Adrenal gland (tissue), 12 donors: Measurements from ENCODE around the gene HYI. TPM values are rescaled to one million over a fixed set of nuclear protein-coding genes. Genes with fewer than 3 reads are reported as not detected.

ENCODE experiments used
- DNase-seq, 7 donors: peaks; one replicate each; pipeline ENCODE4 v3.0.0-alpha.2; 2019 to 2020
- H3K27ac ChIP-seq, 5 donors: fragments of 200-600 bp; sonication (generic) in 4 of 5; 1 replicate in 3 of 5; 2 replicates in 2 of 5; pipeline versions ENCODE4 v1.5.1 to v1.8.0; 2016 to 2020; ENCODE audit warnings: mild to moderate bottlenecking in 1 of 5
- H3K27me3 ChIP-seq: fragments of 200-600 bp; 2 replicates; pipeline ENCODE4 v1.8.0; 2021
- H3K36me3 ChIP-seq, 2 donors: fragments of 200-600 bp; replicated peaks in 1 of 2; 1 replicate in 1 of 2; 2 replicates in 1 of 2; pipeline versions ENCODE4 v1.5.1 to v1.8.0; 2018 to 2022
- H3K4me1 ChIP-seq, 2 donors: fragments of 200-600 bp; replicated peaks in 1 of 2; 1 replicate in 1 of 2; 2 replicates in 1 of 2; pipeline versions ENCODE4 v1.5.1 to v1.8.0; 2018 to 2021
- H3K4me3 ChIP-seq, 4 donors: fragments of 200-600 bp; sonication (generic) in 3 of 4; one replicate each; pipeline ENCODE4 v1.5.1; 2016 to 2018
- H3K9me3 ChIP-seq, 3 donors: fragments of 200-600 bp; sonication (generic) in 1 of 3; replicated peaks in 1 of 3; 1 replicate in 2 of 3; 2 replicates in 1 of 3; pipeline versions ENCODE4 v1.5.1 to v1.8.0; 2016 to 2021
- POLR2A ChIP-seq, 2 donors: fragments of 450-650 bp; IDR thresholded peaks; one replicate each; pipeline ENCODE4 v1.6.1; 2017; ENCODE audit warnings: antibody characterized with exemption in 2 of 2, mild to moderate bottlenecking in 2 of 2, moderate library complexity in 1 of 2
- WGBS, 4 donors: extraction: QIAGEN DNeasy Blood & Tissue Kit in 2 of 4; methylation state at CpG; one replicate each; pipeline versions ENCODE4 v1.1.5 to v1.1.7; 2013 to 2017; 5-methylcytosine and 5-hydroxymethylcytosine counted together
- intact Hi-C, 2 donors: fragments of 100-400 bp; cut with DNase I; formaldehyde crosslinking; loops; one replicate each; pipeline versions ENCODE4 v1.14.1 to v1.15.0; 2022 to 2023
- microRNA-seq, 3 donors: library from miRNA; unstranded; fragments of <30 nt; microRNA quantifications; one replicate each; pipeline ENCODE4, GENCODE V29; 2017 to 2020
- polyA plus RNA-seq, 3 donors: library from polyadenylated mRNA; stranded (reverse); fragments of 200-250 nt in 2 of 3; fragments of 350-450 nt in 1 of 3; fragmentation: Illumina TruSeq in 1 of 3; extraction: RNeasy Lipid Tissue Mini Kit (QIAGEN cat#74804) in 1 of 3; gene quantifications; one replicate each; pipeline ENCODE4 v1.2.3, GENCODE V29; 2013 to 2014
- small RNA-seq, 2 donors: library from RNA; depleted of rRNA; stranded (forward); fragments of <200 nt; gene quantifications; one replicate each; pipeline ENCODE3, GENCODE V24; 2016
- total RNA-seq, 9 donors: library from RNA; depleted of rRNA in 4 of 9; stranded (reverse); fragments of >200 nt in 4 of 9; fragments of 120-200 nt in 1 of 9; fragmentation: NEBNext Ultra II Directional in 1 of 9; extraction: Animal tissue kit (Norgen Biotek cat#: 25700) in 1 of 9; gene quantifications; one replicate each; pipeline versions ENCODE4 v1.1.0 to v1.2.4, GENCODE V29; 2013 to 2023
- TF ChIP-seq, protein P1 (sequence below), 6 experiments: fragments of 450-650 bp in 4 of 6; fragments of 200-600 bp in 2 of 6; sonication (generic) in 1 of 6; IDR thresholded peaks; 1 replicate in 5 of 6; 2 replicates in 1 of 6; pipeline versions ENCODE4 v1.5.1 to v1.8.0; 2016 to 2021; ENCODE audit warnings: antibody characterized with exemption in 6 of 6, mild to moderate bottlenecking in 2 of 6, moderate library complexity in 1 of 6
- donor health status: healthy with polysubstance abuse.
- donor health status: Bipolar disorder and iron deficiency.
- donor health status: DM: yes; HTN: yes; CAD: no.
- donor health status: DM: no; HTN: no; CAD: no.
- donor health status: DM: no; HTN: no; CAD: no.
- donor health status: DM: yes; HTN: yes; CAD: no.

The HYI gene
- total and polyA plus RNA-seq, 12 donors = 24.7 to 209 (median 51.9) TPM

DNA sequence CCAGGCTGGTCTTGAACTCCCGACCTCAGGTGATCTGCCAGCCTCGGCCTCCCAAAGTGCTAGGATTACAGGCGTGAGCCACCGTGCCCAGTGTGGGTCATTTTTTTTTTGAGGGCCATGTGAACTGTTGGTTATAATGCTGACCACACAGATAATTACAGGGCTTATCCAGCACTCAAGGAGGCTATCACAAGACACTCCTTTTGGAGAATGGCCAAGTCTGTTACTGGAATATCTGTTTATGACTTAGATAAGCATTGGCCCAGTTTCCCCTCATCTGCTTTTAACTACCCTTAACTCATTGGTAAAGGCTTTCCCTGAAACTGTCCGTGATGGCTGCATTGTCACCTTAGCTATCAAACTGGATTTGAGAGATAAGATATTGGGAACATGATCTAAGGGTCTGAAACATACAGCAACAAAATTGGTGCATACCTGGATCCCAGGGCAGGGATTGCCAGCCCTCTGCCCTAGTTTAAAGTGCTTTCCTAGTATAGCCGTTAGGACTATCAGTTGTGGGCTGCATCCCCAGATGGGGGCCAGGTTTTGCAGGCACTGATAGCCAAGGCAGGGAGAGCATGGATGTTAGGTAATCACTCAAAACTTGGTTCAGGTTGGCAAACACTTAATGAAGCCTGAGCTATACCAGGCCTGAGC lies 48.4 kb downstream of the HYI start:
- Histone ChIP-seq H3K36me3 (peaks cover 0 to 50% of the 10 kb centered on the region in 2 donors), H3K9me3 (no peaks in the 10 kb centered on the region), H3K4me1 (peaks cover 14 to 32% of the 10 kb centered on the region in 2 donors), H3K27me3 (no peaks in the 10 kb centered on the region), H3K4me3 (no peak overlapping the region), H3K27ac (peak overlapping the region in 1 of 5 donors; percentile 21)
- intact Hi-C loops = no loop called here
- WGBS, 4 donors = 75 to 83% (median 78%) methylated on average over 6 of the region's 6 CpGs
- DNase-seq = peak in 2 of 7 donors; percentile 28 to 37
- TF ChIP-seq POLR2A (IDR thresholded peaks at IDR 0.05) = no peak
- TF ChIP-seq, protein P1, sequence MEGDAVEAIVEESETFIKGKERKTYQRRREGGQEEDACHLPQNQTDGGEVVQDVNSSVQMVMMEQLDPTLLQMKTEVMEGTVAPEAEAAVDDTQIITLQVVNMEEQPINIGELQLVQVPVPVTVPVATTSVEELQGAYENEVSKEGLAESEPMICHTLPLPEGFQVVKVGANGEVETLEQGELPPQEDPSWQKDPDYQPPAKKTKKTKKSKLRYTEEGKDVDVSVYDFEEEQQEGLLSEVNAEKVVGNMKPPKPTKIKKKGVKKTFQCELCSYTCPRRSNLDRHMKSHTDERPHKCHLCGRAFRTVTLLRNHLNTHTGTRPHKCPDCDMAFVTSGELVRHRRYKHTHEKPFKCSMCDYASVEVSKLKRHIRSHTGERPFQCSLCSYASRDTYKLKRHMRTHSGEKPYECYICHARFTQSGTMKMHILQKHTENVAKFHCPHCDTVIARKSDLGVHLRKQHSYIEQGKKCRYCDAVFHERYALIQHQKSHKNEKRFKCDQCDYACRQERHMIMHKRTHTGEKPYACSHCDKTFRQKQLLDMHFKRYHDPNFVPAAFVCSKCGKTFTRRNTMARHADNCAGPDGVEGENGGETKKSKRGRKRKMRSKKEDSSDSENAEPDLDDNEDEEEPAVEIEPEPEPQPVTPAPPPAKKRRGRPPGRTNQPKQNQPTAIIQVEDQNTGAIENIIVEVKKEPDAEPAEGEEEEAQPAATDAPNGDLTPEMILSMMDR (IDR thresholded peaks at IDR 0.05) = no peak

DNA sequence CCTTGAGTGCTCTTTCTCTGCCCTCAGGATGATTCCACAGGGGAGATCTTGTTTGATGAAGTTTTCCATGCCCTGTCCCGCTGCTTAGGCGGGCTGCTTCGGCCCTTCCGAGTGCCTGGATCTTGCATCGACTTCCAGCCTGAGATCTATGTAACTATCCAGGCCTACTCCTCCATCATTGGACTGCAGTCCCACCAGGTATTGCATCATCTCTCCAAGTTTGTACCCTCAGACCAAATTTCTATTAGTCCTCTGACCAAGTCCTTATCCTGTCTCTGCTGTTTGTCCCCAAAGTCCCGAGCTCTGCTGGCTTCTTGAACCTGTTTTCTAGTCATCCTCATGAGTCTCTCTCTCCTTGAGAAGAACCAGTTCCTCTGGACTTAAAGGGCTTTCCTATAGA lies 49.4 kb downstream of the HYI start:
- WGBS, 4 donors = 98 to 99% (median 99%) methylated on average over 6 of the region's 6 CpGs
- H3K4me1 ChIP-seq = peaks cover 15 to 35% of the 10 kb centered on the region in 2 donors
- no peak overlapping the region for H3K27ac ChIP-seq
- H3K27me3 ChIP-seq = no peaks in the 10 kb centered on the region
- H3K9me3 ChIP-seq = no peaks in the 10 kb centered on the region
- peaks cover 0 to 50% of the 10 kb centered on the region in 2 donors for H3K36me3 ChIP-seq
- no peak overlapping the region for H3K4me3 ChIP-seq
- intact Hi-C loops = no loop called here
- TF ChIP-seq POLR2A (IDR thresholded peaks at IDR 0.05) = no peak
- TF ChIP-seq, protein P1 (IDR thresholded peaks at IDR 0.05) = no peak
- DNase-seq = no peak

DNA sequence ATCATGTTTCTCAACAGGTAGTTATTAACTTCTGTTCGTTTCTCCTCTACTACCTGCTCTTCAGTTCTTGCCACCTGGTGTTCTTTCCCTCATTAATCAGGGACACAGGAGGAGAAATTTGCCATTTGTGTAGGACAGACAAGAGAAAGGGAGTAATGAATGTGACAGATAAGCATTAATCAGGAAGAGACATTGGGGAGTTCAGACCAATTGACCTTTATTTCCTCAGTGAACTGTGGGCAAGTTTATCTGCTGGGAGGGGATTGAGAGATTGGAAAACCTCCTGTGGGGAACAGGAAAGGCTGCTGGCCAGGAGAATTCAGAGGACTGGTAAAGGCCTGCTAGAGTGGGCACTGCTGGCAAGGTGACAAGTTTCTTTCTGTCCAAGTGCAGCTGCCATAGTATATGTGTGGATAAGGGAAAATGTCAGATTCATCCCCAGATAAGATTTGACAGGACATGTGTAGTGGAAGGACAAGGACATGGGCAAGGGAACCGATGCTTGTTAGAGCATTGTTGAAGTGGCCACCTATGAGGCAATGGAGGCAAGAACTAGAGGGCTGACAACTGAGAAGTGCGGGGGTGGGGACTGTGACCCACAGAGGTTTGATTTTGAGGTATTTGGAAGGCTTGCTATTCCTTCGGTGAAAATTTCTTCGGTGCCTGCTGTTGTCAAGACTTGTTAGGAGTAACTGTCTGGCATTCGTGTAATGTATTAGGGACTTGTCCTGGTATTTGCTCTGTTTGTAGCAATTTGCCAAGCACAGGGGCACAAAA lies 51.5 kb downstream of the HYI start:
- H3K4me3 ChIP-seq = no peak overlapping the region

More for the DNA sequence above, 51.5 kb downstream of the HYI start:
- Histone ChIP-seq H3K27ac (peak overlapping the region in 1 of 5 donors; percentile 20), H3K36me3 (peaks cover 0 to 40% of the 10 kb centered on the region in 2 donors), H3K9me3 (no peaks in the 10 kb centered on the region), H3K4me1 (peaks cover 15 to 35% of the 10 kb centered on the region in 2 donors), H3K27me3 (no peaks in the 10 kb centered on the region)
- DNase-seq = peak in 2 of 7 donors; percentile 23 to 31
- 74 to 80% (median 77%) methylated on average over 6 of the region's 6 CpGs for WGBS, 4 donors
- TF ChIP-seq POLR2A (IDR thresholded peaks at IDR 0.05) = no peak
- TF ChIP-seq, protein P1 (IDR thresholded peaks at IDR 0.05) = no peak
- intact Hi-C loops = no loop called here

Small RNA genes within 50 kb of the gene (microRNA-seq; reads per million reads assigned to microRNA genes)
- gene MIR6735 = 1.3 to 4.2 (median 2.8) reads per million in 3 donors

Small RNA genes within 50 kb of the gene (small RNA-seq; reads per million reads assigned to genes)
- gene MIR6735 = 0 reads per million in 2 donors

Other genes starting within 250 kb of the HYI start
- 1 to 10 TPM in 3 of 9 donors, under 1 TPM in 4, not detected in 2; 0.14 to 2.1 (median 0.89) TPM for gene TMEM125, start 183.9 kb downstream of the HYI start, total RNA-seq
- 1 to 10 TPM in 2 of 3 donors, under 1 TPM in 1; 0.72 to 1.6 (median 1.1) TPM for gene TMEM125, start 183.9 kb downstream of the HYI start, polyA plus RNA-seq
- not detected for gene C1orf210, start 168.3 kb downstream of the HYI start, total RNA-seq
- gene C1orf210, start 168.3 kb downstream of the HYI start, polyA plus RNA-seq = not detected
- 10 to 100 TPM; 11.6 to 49.8 (median 27.5) TPM for gene TIE1, start 152.9 kb downstream of the HYI start, total RNA-seq
- 10 to 100 TPM in 2 of 3 donors, 1 to 10 TPM in 1; 5.0 to 28.6 (median 19.6) TPM for gene TIE1, start 152.9 kb downstream of the HYI start, polyA plus RNA-seq
- gene MPL, start 116.1 kb downstream of the HYI start, total RNA-seq = under 1 TPM in 4 of 9 donors, not detected in 5; 0.11 to 0.61 (median 0.35) TPM
- under 1 TPM in 2 of 3 donors, not detected in 1; 0.15 to 0.40 TPM for gene MPL, start 116.1 kb downstream of the HYI start, polyA plus RNA-seq
- 10 to 100 TPM in 1 of 9 donors, 1 to 10 TPM in 5, under 1 TPM in 3; 0.32 to 12.8 (median 2.1) TPM for gene CDC20, start 95.0 kb downstream of the HYI start, total RNA-seq
- gene CDC20, start 95.0 kb downstream of the HYI start, polyA plus RNA-seq = 1 to 10 TPM in 2 of 3 donors, under 1 TPM in 1; 0.88 to 3.0 (median 2.6) TPM
- 100 to 1,000 TPM in 2 of 9 donors, 10 to 100 TPM in 7; 24.9 to 111 (median 70.2) TPM for gene ELOVL1, start 85.9 kb downstream of the HYI start, total RNA-seq
- gene ELOVL1, start 85.9 kb downstream of the HYI start, polyA plus RNA-seq = 100 to 1,000 TPM in 1 of 3 donors, 10 to 100 TPM in 2; 33.6 to 242 (median 64.2) TPM
- 10 to 100 TPM; 17.3 to 79.1 (median 32.4) TPM for gene MED8, start 64.1 kb downstream of the HYI start, total RNA-seq
- 10 to 100 TPM; 26.2 to 58.3 (median 30.0) TPM for gene MED8, start 64.1 kb downstream of the HYI start, polyA plus RNA-seq
- gene SZT2, start 64.0 kb downstream of the HYI start, total RNA-seq = 10 to 100 TPM; 16.1 to 62.3 (median 36.1) TPM
- 100 to 1,000 TPM in 1 of 3 donors, 10 to 100 TPM in 2; 12.2 to 106 (median 33.3) TPM for gene SZT2, start 64.0 kb downstream of the HYI start, polyA plus RNA-seq
- 10 to 100 TPM in 8 of 9 donors, 1 to 10 TPM in 1; 9.2 to 92.0 (median 40.7) TPM for gene PTPRF, start 77.0 kb upstream of the HYI start, total RNA-seq
- gene PTPRF, start 77.0 kb upstream of the HYI start, polyA plus RNA-seq = 10 to 100 TPM; 10.5 to 21.0 (median 19.9) TPM
- gene KDM4A, start 196.2 kb upstream of the HYI start, total RNA-seq = 10 to 100 TPM; 37.0 to 73.8 (median 50.4) TPM
- 10 to 100 TPM; 15.1 to 36.2 (median 17.9) TPM for gene KDM4A, start 196.2 kb upstream of the HYI start, polyA plus RNA-seq